K562 (cell line): ENCODE measurements around the gene EBI3. TPM values are rescaled to one million over a fixed set of nuclear protein-coding genes. Genes with fewer than 3 reads are reported as not detected.

Experiments
- AFF1 ChIP-seq, 2 experiments: fragments of 450-650 bp; IDR thresholded peaks; 2 replicates each; pipeline ENCODE4 v1.6.1; 2018; ENCODE audit warnings: mild to moderate bottlenecking in 2 of 2, low read depth in 1 of 2; ENCODE audit not compliant: partially characterized antibody in 2 of 2
- CEBPB ChIP-seq: fragments of 450-650 bp; IDR thresholded peaks from 2 replicates; pipeline ENCODE4 v1.6.1; 2016; ENCODE audit warnings: missing genetic modification characterization, missing compliant biosample characterization
- DDX20 ChIP-seq: fragments of 450-650 bp; IDR thresholded peaks from 2 replicates; pipeline ENCODE4 v1.6.1; 2016; ENCODE audit warnings: missing genetic modification characterization, low read depth, mild to moderate bottlenecking, missing compliant biosample characterization, moderate library complexity
- EP300 ChIP-seq: IDR thresholded peaks from 2 replicates; pipeline ENCODE4 v1.6.1; 2012; ENCODE audit warnings: low read length, improper control_type of control experiment
- FOXJ2 ChIP-seq: fragments of 200-800 bp; sonication (Bioruptor generic); IDR thresholded peaks from 2 replicates; pipeline ENCODE4 v1.6.1; 2016; ENCODE audit warnings: missing genetic modification characterization, missing compliant biosample characterization
- GABPA ChIP-seq: fragments of 200-800 bp; sonication (Bioruptor generic); conservative IDR thresholded peaks from 2 replicates; pipeline ENCODE4 v1.6.1; 2016; ENCODE audit warnings: low read depth, missing genetic modification characterization, missing compliant biosample characterization
- HDAC8 ChIP-seq: fragments of 450-650 bp; IDR thresholded peaks from 2 replicates; pipeline ENCODE4 v1.6.1; 2016; ENCODE audit warnings: mild to moderate bottlenecking, missing genetic modification characterization, moderate library complexity, missing compliant biosample characterization
- KDM2B ChIP-seq: fragments of 250-450 bp; sonication (Bioruptor Pico); IDR thresholded peaks from 2 replicates; pipeline ENCODE4 v1.8.0; 2021; ENCODE audit warnings: mild to moderate bottlenecking, moderate library complexity
- KDM5B ChIP-seq: fragments of 200-600 bp; sonication (generic); IDR thresholded peaks from 2 replicates; pipeline ENCODE4 v1.6.1; 2012; ENCODE audit warnings: low read depth, mild to moderate bottlenecking, moderate library complexity, low read length, control low read depth, inconsistent platforms; ENCODE audit not compliant: insufficient replicate concordance
- NRF1 ChIP-seq, 2 experiments: fragments of 450-650 bp; IDR thresholded peaks in 1 of 2; conservative IDR thresholded peaks in 1 of 2; 2 replicates each; pipeline ENCODE4 v1.6.1; 2014; ENCODE audit warnings: mild to moderate bottlenecking in 2 of 2
- POU5F1 ChIP-seq: fragments of 150-350 bp; IDR thresholded peaks from 2 replicates; pipeline ENCODE4 v1.6.1; 2014; ENCODE audit warnings: borderline replicate concordance, low read length, low read depth, mild to moderate bottlenecking; ENCODE audit not compliant: partially characterized antibody
- PTRF ChIP-seq: fragments of 450-650 bp; IDR thresholded peaks from 2 replicates; pipeline ENCODE4 v1.6.1; 2016; ENCODE audit warnings: mild to moderate bottlenecking, missing genetic modification characterization, missing compliant biosample characterization
- RB1 ChIP-seq: fragments of 450-650 bp; IDR thresholded peaks from 2 replicates; pipeline ENCODE4 v1.6.1; 2017; ENCODE audit warnings: low read depth, mild to moderate bottlenecking
- RNF2 ChIP-seq: sonication (generic); IDR thresholded peaks from 2 replicates; pipeline ENCODE4 v1.6.1; 2016
- TBP ChIP-seq: optimal IDR thresholded peaks from 2 replicates; pipeline ENCODE3; 2011; ENCODE audit warnings: low read depth, low read length, improper control_type of control experiment
- TFE3 ChIP-seq: fragments of 450-650 bp; formaldehyde crosslinking; IDR thresholded peaks from 2 replicates; pipeline ENCODE4 v1.4.0; 2020; ENCODE audit warnings: mild to moderate bottlenecking, mixed read lengths
- ZBTB11 ChIP-seq, 3 experiments: fragments of 200-800 bp in 1 of 3; fragments of 250-450 bp in 1 of 3; fragments of 450-650 bp in 1 of 3; sonication (Bioruptor Pico) in 1 of 3; sonication (Bioruptor generic) in 1 of 3; formaldehyde crosslinking in 1 of 3; IDR thresholded peaks; 2 replicates each; pipeline versions ENCODE4 v1.6.1 to v1.8.0; 2016 to 2022; ENCODE audit warnings: mild to moderate bottlenecking in 2 of 3, missing genetic modification characterization in 2 of 3, missing compliant biosample characterization in 1 of 3, moderate library complexity in 1 of 3
- ZNF668 ChIP-seq: fragments of 250-450 bp; sonication (Bioruptor Pico); IDR thresholded peaks from 2 replicates; pipeline ENCODE4 v1.8.0; 2022; ENCODE audit warnings: mild to moderate bottlenecking, inconsistent platforms
- polyA plus RNA-seq, 8 experiments: library from polyadenylated mRNA; depleted of rRNA in 4 of 8; stranded (reverse) in 5 of 8; unstranded in 3 of 8; fragments of >200 nt; fragmentation: Nextera tagmentation in 2 of 8; fragmentation: Illumina TruSeq in 1 of 8; extraction: Ambion mirVana in 2 of 8; extraction: Trizol in 1 of 8; gene quantifications; 2 replicates each; pipeline versions ENCODE4 v1.2.1 to v1.2.3, GENCODE V29; 2011 to 2014; ENCODE audit warnings: inconsistent platforms in 1 of 8, missing spikeins in 1 of 8
- total RNA-seq, 7 experiments: library from RNA; depleted of rRNA in 6 of 7; stranded (reverse); fragments of >200 nt in 6 of 7; fragmentation: Illumina TruSeq in 2 of 7; extraction: Trizol in 2 of 7; gene quantifications; 2 replicates each; pipeline versions ENCODE4 v1.2.1 to v1.2.3, GENCODE V29; 2011 to 2021; ENCODE audit warnings: low replicate concordance in 1 of 7

EBI3 gene
- total and polyA plus RNA-seq, 9 of the 15 experiments (the other 6 are each of a cell fraction or from before 2014, with no cell fraction given): 0.08 to 0.35 (median 0.22) TPM; not detected in 6

GRCh38 chr19:4182084-4182810 is 47.1 kb upstream of the EBI3 start, which contains the start of the genes ANKRD24 and SIRT6 (continued):
- TF ChIP-seq ZBTB11 (CRISPR knock-in tag; IDR thresholded peaks at IDR 0.05) (peak in 2 of 3 experiments; percentile 54 to 87; a peak in 3 of 6 replicates), GABPA (tag) (peak; percentile 100), TFE3 (CRISPR knock-in tag) (no peak), DDX20 (tag) (no peak), PTRF (tag) (no peak), RNF2 (peak; percentile 25; the same call in 1 of the 2 replicates), CEBPB (tag) (no peak), NRF1 (conservative IDR thresholded peaks at IDR 0.05 in 1 of 2, IDR thresholded peaks at IDR 0.05 in 1 of 2) (peak; percentile 97), POU5F1 (peak; percentile 40), TBP (peak; percentile 66), KDM2B (CRISPR knock-in tag) (no peak), EP300 (peak; percentile 68), HDAC8 (tag) (no peak), FOXJ2 (tag) (0 out of 2 replicates have a peak, but pooled peaks have one; percentile 42), KDM5B (peak; percentile 82), AFF1 (IDR thresholded peaks at IDR 0.05; ENCODE audit: low read depth in 1 of 2, partially characterized antibody in 2 of 2) (no peak), ZNF668 (no peak), RB1 (peak; percentile 82; the same call in 1 of the 2 replicates)
